Measurements from ENCODE around the gene DAZ4.
"Not testable (repeated sequence)": the region's sequence is repeated elsewhere in the genome, so short reads cannot be mapped to it uniquely, and the experiment has no call there.

Gene DAZ4

GRCh38 chrY:24833619-24834018 lies at the start of gene DAZ4:
Gene DAZ4 (plus strand): TSS chrY:24833919. CDS start chrY:24834127, 208 bp downstream.
- not testable (repeated sequence) for DNase-seq

GRCh38 chrY:24813293-24813692 lies 20.4 kb upstream of the DAZ4 start, which contains the start of gene DAZ3:
Gene DAZ3 (minus strand): TSS chrY:24813393. CDS start chrY:24813185, 208 bp downstream.
- DNase-seq = not testable (repeated sequence)

- DNase-seq = not testable (repeated sequence)
Measured at GRCh38 chrY:24821836-24822235, 11.9 kb upstream of the DAZ4 start.

- not testable (repeated sequence) for DNase-seq
Measured at GRCh38 chrY:24824184-24824879, 9.4 kb upstream of the DAZ4 start.

GRCh38 chrY:24825069-24825468 lies 8.7 kb upstream of the DAZ4 start:
- DNase-seq = not testable (repeated sequence)

Measured in left hindlimb (tissue), 1 donor.